Retinal pigment epithelial cell (primary cell): Measurements from ENCODE around the gene SURF2.
A peak's percentile ranks its signal among the peaks of the same experiment; 100 is the strongest.

Source experiments
- DNase-seq: peaks from one replicate; pipeline ENCODE4 v3.0.0-alpha.2; 2010; ENCODE audit warnings: low read depth
- H3K4me3 ChIP-seq: 2 replicates; pipeline ENCODE4 v1.5.1; 2011; ENCODE audit warnings: mild to moderate bottlenecking, low read length, control low read depth, moderate library complexity
- TF ChIP-seq, protein P1 (sequence below): conservative IDR thresholded peaks from 2 replicates; pipeline ENCODE4 v1.5.1; 2011; ENCODE audit warnings: low read depth, low read length, control low read depth, inconsistent platforms

Gene SURF2

DNA sequence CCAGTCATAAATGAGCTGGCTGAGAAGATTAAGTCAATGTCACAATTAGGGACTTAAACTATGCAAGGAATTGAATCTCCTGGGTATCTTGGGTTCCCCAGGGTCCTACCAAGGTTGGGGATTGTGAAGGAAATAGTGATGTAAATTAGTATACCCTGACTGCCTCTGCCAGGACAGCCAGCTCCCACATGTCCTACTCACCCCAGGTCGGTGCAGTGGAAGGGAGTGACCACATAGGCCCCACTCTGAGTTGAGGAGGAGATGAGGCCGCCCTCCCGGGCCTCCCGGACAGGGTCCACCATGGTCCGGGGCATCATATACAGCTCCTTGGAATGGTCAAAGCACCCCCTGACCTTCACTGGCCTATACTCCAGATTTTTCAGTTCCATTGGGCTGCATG lies 2.8 kb upstream of the SURF2 start:
- TF ChIP-seq, protein P1, sequence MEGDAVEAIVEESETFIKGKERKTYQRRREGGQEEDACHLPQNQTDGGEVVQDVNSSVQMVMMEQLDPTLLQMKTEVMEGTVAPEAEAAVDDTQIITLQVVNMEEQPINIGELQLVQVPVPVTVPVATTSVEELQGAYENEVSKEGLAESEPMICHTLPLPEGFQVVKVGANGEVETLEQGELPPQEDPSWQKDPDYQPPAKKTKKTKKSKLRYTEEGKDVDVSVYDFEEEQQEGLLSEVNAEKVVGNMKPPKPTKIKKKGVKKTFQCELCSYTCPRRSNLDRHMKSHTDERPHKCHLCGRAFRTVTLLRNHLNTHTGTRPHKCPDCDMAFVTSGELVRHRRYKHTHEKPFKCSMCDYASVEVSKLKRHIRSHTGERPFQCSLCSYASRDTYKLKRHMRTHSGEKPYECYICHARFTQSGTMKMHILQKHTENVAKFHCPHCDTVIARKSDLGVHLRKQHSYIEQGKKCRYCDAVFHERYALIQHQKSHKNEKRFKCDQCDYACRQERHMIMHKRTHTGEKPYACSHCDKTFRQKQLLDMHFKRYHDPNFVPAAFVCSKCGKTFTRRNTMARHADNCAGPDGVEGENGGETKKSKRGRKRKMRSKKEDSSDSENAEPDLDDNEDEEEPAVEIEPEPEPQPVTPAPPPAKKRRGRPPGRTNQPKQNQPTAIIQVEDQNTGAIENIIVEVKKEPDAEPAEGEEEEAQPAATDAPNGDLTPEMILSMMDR = no peak
- H3K4me3 ChIP-seq = no peak overlapping the region
- DNase-seq = no peak

DNA sequence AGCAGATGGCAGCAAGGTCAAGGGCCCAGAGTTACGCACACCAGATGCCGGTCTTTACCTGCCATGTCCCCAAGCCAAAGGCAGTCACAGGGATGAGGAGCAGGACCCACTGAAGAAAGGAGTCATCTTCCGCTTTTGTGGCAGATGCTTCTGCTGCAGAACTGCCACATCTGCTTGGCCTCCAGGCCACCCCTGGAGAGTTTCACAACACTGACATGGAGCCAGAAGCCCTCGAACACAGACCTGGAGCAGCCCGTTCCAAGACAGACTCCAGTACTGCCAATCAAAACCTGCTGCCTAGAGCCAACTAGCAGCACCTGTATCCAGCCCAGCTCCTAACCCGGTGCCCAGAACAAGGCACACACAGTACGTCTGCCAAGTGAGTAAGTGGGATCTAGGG lies 1.6 kb upstream of the SURF2 start:
- H3K4me3 ChIP-seq = no peak overlapping the region
- no peak for DNase-seq
- TF ChIP-seq, protein P1 = no peak

DNA sequence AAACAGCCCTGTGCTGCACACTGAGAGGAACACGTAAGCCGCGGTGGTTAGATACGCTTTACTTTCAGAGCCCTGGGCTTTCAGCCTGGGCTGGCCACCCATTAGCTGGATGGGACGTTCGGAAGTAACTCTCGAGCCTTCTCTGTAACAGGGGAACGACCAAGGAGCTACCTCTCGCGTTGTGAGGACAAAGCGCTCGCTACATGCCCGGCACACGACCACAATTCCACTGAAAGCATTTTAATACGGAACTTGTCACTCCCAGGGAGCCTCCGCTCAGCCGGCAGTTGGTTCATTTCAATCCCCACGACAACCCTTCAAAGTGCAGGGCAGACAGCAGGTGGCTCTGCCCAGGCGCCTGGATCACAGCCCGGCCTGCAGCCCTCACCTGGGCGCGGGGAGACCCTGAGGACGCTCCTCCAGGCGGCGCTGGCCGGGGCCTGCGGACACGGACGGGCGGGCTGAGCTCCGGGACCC lies 431 bp upstream of the SURF2 start:
- no peak for DNase-seq
- TF ChIP-seq, protein P1 = no peak
- peak overlapping the region; percentile 88 for H3K4me3 ChIP-seq

DNA sequence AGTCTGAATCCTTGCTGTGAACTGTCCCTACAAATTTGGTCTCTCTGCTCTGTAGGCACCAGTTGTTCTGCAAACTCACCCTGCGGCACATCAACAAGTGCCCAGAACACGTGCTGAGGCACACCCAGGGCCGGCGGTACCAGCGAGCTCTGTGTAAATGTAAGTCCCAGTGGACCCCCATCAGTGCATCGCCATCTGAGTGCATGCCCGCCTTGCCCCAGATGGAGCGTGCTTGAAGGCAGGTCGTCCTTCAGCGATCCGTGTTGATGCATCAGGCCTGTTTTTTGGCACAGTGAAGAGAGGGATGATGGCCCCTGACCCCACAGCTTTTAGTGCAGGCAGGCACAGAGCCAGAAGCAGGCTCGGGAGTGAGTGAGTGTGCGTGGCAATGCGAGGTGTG lies 1.3 kb downstream of the SURF2 start:
- no peak overlapping the region for H3K4me3 ChIP-seq
- TF ChIP-seq, protein P1 = no peak
- DNase-seq = no peak

DNA sequence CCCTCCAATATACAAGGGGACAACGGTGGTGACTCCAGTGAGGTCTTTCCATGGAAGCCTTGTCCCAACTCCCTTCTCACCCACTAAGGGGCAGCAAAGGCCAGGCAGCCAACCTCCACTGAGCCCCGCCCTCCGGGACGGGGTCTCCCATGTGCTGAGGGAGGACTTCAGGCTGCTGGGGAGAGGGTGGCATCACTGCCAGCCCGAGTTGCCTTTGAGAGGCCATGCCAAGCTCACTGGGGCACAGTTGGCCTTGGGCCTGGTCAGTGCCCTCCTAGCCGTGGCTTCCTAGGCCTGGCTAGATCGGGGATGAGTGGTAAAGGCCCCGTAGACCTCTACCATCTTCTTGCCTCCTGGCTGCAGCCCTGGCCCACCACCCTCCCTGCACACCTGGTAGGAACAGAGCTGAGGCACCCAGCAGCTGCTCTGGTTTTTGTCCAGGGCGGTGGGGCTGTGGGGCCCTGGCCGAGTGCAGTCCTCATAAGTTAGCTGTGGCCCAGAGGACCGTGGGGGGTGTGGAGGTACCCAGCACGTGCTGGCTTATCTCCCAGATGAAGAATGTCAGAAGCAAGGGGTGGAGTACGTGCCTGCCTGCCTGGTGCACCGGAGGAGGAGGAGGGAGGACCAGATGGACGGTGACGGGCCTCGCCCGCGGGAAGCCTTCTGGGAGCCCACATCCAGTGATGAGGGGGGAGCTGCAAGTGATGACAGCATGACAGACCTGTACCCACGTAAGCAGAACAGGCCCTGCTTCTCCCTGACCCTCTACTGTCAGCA lies 3.2 kb downstream of the SURF2 start:
- no peak for DNase-seq
- TF ChIP-seq, protein P1 = peak; percentile 49
- H3K4me3 ChIP-seq = no peak overlapping the region

DNA sequence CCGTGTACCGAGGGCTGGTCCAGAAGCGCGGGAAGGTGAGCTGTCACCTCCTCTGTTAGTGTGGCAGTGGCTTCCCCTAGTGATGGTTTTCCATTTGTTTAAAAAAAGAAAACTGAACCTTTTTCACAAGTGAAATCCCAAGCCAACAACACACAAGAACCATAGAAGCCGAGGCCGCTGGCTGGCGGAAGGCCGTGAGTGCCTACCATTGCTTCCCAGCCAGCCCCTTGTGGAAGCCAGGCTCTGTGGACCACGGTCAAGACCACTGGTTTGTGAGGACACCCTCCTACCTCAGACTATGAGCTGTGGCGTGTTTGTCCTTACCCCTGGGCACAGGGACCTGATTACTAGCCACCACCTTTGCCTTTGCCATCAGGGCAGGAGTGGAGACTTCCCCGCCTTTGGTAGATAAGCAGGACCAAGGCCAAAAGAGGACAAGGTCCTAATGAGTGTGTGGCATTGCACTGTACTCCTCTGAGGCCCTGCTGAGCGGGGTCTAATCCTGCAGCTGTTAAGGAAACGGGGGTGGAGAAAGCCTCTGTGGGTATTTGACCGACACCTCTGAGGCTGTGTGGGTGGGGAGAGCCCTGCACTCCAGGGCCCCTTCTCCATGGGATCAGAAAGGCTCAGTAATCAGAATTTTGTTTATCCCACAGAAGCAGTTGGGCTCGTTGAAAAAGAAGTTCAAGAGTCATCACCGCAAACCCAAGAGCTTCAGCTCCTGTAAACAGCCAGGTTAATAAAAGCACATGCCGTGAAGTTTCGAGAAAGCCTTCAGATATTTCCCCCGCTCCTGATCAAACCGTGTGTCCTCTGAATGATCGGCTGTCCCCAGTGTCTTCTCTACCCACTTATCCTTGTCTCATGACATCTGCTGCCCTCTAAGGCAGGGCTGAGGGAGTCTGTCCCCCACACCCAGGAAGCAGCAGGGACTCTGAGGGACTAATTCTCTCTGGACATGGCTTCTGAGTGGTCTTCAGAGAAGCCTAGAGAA lies 4.3 kb downstream of the SURF2 start:
- no peak overlapping the region for H3K4me3 ChIP-seq
- no peak for DNase-seq
- TF ChIP-seq, protein P1 = no peak
